ENCODE results near the gene CSNK1D. TPM values are rescaled to one million over a fixed set of nuclear protein-coding genes. Genes with fewer than 3 reads are reported as not detected.

Gene CSNK1D
- total and polyA plus RNA-seq, 2 experiments from 2014 or later: 35.1 to 102 TPM

DNA sequence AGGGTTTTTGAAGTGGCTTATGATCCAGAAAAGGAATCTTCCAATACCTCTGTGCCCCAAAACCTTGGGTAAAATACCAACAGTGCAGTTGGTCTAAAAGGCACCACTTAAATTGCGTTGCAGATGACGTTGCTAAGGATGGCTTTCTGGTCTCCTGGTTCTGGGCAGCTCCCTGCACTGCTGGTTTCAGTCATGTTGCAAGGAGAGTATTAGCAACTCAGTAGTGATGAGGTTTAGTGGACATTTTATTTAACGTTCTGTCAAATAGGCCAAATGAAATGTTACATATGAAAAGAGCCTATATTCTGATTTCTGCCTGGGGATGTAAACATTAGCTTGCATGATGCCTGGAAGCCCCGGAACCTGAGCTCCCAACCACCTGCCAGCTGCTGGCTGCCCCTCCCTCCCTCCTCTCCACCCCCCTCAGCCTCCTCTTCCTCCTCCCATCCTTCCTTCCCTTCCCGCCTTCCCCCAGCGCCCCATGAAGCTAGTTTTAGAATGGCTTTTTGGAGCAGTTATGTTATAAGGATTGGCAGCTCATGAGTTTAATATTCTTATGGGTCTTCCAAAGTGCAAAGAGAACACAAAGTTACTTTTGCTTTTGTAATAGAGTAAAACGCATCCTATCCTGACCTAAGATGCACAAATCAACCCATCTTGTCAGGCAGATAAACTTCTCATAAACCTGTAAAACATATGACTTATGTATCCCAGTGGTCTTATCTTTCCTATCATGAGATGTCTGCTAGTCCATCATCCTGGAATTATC lies 23.2 kb upstream of the CSNK1D start:
- peaks cover 33% of the 10 kb centered on the region for H3F3A ChIP-seq (ENCODE audit: insufficient read depth)
- H3K9ac ChIP-seq: peak overlapping the region; percentile 86; the same call in 1 of the 2 replicates
- H4K20me1 ChIP-seq (ENCODE audit: insufficient read depth): no peaks in the 10 kb centered on the region
- H2AFZ ChIP-seq: peak overlapping the region; percentile 72; the same call in 1 of the 2 replicates
- peaks cover 17% of the 10 kb centered on the region for H3K4me1 ChIP-seq (ENCODE audit: insufficient read depth)
- no peaks in the 10 kb centered on the region for H3K27me3 ChIP-seq (replicated peaks; ENCODE audit: insufficient read depth)
- TF ChIP-seq EZH2 (IDR thresholded peaks at IDR 0.05; ENCODE audit: insufficient read depth, poor library complexity, severe bottlenecking): no peak
- TF ChIP-seq EZH2phosphoT487 (IDR thresholded peaks at IDR 0.05; ENCODE audit: insufficient read depth, low read depth): no peak
- H3K4me3 ChIP-seq: no peak overlapping the region; the same call in 1 of the 2 replicates
- no peaks in the 10 kb centered on the region for H3K79me2 ChIP-seq (ENCODE audit: insufficient read depth)
- in situ Hi-C loops (cut with MboI): no loop called here
- WGBS, 2 experiments (ENCODE audit: low coverage in 1 of 2, low lambda C conversion rate in 2 of 2, missing lambda C conversion rate in 2 of 2): 74 to 77% methylated on average over 6 to 7 of the region's 7 CpGs
- no peaks in the 10 kb centered on the region for H3K36me3 ChIP-seq (ENCODE audit: low read depth)
- DNase-seq: no peak
- peak overlapping the region; percentile 84 for H3K27ac ChIP-seq
- H3K4me2 ChIP-seq (ENCODE audit: unreplicated experiment): peak overlapping the region; percentile 84
- no peaks in the 10 kb centered on the region for H3K9me3 ChIP-seq (ENCODE audit: low read depth)
- H3K9me2 ChIP-seq (ENCODE audit: insufficient read depth): no peaks in the 10 kb centered on the region

DNA sequence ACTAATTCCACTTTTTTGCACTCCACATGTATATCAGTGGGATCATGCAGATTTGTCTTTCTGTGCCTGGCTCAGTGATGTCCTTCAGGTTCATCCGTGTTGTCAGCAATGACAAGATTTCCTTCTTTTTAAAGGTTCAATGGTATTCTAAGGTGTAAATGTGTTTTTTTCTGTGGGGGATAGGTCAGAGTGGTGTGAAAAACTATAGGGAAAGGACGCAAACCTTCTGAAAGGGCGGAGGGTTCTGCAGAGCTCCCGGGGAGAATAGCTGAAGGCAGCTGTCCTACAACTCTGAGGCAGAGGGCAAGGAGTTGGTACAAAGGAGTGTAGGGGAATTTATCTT lies 21.9 kb upstream of the CSNK1D start:
- no peak for DNase-seq
- H3F3A ChIP-seq (ENCODE audit: insufficient read depth): peaks cover 33% of the 10 kb centered on the region
- H3K4me2 ChIP-seq (ENCODE audit: unreplicated experiment): no peak overlapping the region
- no peaks in the 10 kb centered on the region for H3K27me3 ChIP-seq (replicated peaks; ENCODE audit: insufficient read depth)
- WGBS, 2 experiments (ENCODE audit: low coverage in 1 of 2, low lambda C conversion rate in 2 of 2, missing lambda C conversion rate in 2 of 2): 44 to 58% methylated on average over 4 of the region's 4 CpGs
- H3K4me3 ChIP-seq: no peak overlapping the region
- no peak overlapping the region for H3K9ac ChIP-seq
- no peaks in the 10 kb centered on the region for H3K79me2 ChIP-seq (ENCODE audit: insufficient read depth)
- no peaks in the 10 kb centered on the region for H3K9me2 ChIP-seq (ENCODE audit: insufficient read depth)
- no peaks in the 10 kb centered on the region for H3K36me3 ChIP-seq (ENCODE audit: low read depth)
- H2AFZ ChIP-seq: no peak overlapping the region
- H4K20me1 ChIP-seq (ENCODE audit: insufficient read depth): no peaks in the 10 kb centered on the region
- in situ Hi-C loops (cut with MboI): no loop called here
- no peaks in the 10 kb centered on the region for H3K9me3 ChIP-seq (ENCODE audit: low read depth)
- peaks cover 17% of the 10 kb centered on the region for H3K4me1 ChIP-seq (ENCODE audit: insufficient read depth)
- no peak overlapping the region for H3K27ac ChIP-seq
- TF ChIP-seq EZH2 (IDR thresholded peaks at IDR 0.05; ENCODE audit: insufficient read depth, poor library complexity, severe bottlenecking) (no peak), EZH2phosphoT487 (IDR thresholded peaks at IDR 0.05; ENCODE audit: insufficient read depth, low read depth) (no peak)

DNA sequence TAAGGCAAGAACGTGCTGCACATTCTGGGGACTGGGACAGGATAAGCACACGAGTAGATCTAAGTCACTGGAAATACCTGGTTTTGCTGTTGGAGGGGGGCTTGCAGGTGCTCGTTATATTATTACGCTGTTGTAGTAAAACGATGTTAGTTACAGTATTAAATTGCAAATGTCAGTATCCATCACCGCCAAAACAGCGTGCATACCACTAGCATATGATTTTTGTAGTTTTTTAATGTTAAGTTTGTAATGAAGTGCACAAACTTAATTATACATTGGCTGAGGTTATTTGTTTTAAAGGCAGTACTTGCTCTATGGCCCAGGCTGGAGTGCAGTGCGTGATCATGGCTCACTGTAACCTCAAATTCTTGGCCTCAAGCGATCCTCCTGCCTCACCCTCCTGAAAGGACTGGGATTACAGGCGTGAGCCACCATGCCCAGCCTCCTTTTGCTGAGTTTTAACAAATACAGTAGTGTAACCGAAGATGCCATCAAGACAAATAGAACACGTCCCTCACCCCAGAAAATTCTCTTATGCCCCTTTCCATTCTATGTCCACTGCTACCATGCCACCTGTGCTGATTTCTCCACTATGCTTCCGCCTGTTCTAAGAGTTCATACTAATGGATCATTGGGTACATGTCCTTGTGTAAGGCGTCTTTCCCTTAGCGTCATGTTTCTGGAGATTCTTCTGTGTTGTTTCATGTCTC lies 20.7 kb upstream of the CSNK1D start:
- in situ Hi-C loops (cut with MboI): no loop called here
- H3K27ac ChIP-seq: peak overlapping the region; percentile 27; the same call in 1 of the 2 replicates

DNA sequence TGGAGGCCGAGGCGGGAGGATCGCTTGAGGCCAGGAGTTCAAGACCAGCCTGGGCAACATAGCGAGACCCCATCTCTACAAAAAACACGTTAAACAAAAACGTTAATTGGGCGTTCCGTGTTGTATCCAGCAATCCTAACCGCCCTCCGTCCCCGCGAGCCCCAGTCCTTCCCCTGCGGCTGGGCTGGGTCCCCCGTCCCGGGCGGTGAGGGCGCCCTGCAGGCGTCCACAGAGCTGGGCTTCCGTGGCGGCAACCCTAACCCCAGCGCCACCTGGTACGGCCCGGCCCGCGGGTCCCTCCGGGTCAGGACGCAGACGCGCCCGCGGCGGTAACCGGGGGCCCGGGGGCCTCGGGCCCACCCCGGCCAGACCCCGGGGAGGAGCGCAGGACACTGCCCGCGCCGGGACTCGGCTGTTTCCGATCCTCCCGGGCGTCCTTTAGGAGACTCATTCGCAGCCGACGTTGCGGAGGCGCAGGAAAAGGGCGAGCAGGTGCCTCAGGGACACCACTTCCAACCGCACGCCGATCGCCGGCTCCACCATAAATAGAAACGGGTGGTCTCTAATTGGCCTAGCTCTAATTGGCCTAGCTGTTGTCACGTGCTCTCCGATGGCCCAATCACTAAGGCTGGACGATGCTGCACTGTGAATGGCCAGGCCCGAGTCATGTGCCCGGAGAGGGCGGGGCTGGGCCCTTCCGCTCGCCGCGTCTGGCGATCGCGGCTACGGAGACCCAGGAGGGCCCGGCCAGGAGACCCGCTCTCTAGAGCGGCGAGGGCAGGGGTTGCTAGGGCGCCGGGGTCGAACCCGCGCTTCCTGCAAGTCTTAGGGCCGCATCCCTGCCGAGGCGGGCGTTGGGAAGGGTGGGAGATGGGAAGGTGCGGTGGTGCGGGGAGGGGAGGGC lies 19.0 kb upstream of the CSNK1D start:
- peak overlapping the region; percentile 89 for H3K9ac ChIP-seq
- no peaks in the 10 kb centered on the region for H3K79me2 ChIP-seq (ENCODE audit: insufficient read depth)
- in situ Hi-C loops (cut with MboI): no loop called here
- no peaks in the 10 kb centered on the region for H3K9me2 ChIP-seq (ENCODE audit: insufficient read depth)
- no peaks in the 10 kb centered on the region for H3K9me3 ChIP-seq (ENCODE audit: low read depth)
- no peaks in the 10 kb centered on the region for H3K27me3 ChIP-seq (replicated peaks; ENCODE audit: insufficient read depth)
- peak overlapping the region; percentile 77 for H2AFZ ChIP-seq
- peaks cover 9% of the 10 kb centered on the region for H3K4me1 ChIP-seq (ENCODE audit: insufficient read depth)
- TF ChIP-seq EZH2phosphoT487 (IDR thresholded peaks at IDR 0.05; ENCODE audit: insufficient read depth, low read depth) (no peak), EZH2 (IDR thresholded peaks at IDR 0.05; ENCODE audit: insufficient read depth, poor library complexity, severe bottlenecking) (no peak)
- peaks cover 30% of the 10 kb centered on the region for H3F3A ChIP-seq (ENCODE audit: insufficient read depth)
- 5 to 6% methylated on average over 85 to 86 of the region's 86 CpGs for WGBS, 2 experiments (ENCODE audit: low coverage in 1 of 2, low lambda C conversion rate in 2 of 2, missing lambda C conversion rate in 2 of 2)
- H3K4me2 ChIP-seq (ENCODE audit: unreplicated experiment): peak overlapping the region; percentile 76
- DNase-seq: peak; percentile 99
- no peaks in the 10 kb centered on the region for H4K20me1 ChIP-seq (ENCODE audit: insufficient read depth)
- peak overlapping the region; percentile 78 for H3K4me3 ChIP-seq
- no peaks in the 10 kb centered on the region for H3K36me3 ChIP-seq (ENCODE audit: low read depth)
- H3K27ac ChIP-seq: peak overlapping the region; percentile 84

More for the DNA sequence above, 20.7 kb upstream of the CSNK1D start:
- peak overlapping the region; percentile 57 for H3K4me3 ChIP-seq
- 87 to 88% methylated on average over 15 of the region's 15 CpGs for WGBS, 2 experiments (ENCODE audit: low coverage in 1 of 2, low lambda C conversion rate in 2 of 2, missing lambda C conversion rate in 2 of 2)
- H3K36me3 ChIP-seq (ENCODE audit: low read depth): no peaks in the 10 kb centered on the region
- H2AFZ ChIP-seq: no peak overlapping the region
- TF ChIP-seq EZH2 (IDR thresholded peaks at IDR 0.05; ENCODE audit: insufficient read depth, poor library complexity, severe bottlenecking): no peak
- TF ChIP-seq EZH2phosphoT487 (IDR thresholded peaks at IDR 0.05; ENCODE audit: insufficient read depth, low read depth): no peak
- no peaks in the 10 kb centered on the region for H3K79me2 ChIP-seq (ENCODE audit: insufficient read depth)
- peak overlapping the region; percentile 68 for H3K9ac ChIP-seq
- DNase-seq: no peak
- peaks cover 17% of the 10 kb centered on the region for H3K4me1 ChIP-seq (ENCODE audit: insufficient read depth)
- H3K9me2 ChIP-seq (ENCODE audit: insufficient read depth): no peaks in the 10 kb centered on the region
- H3F3A ChIP-seq (ENCODE audit: insufficient read depth): peaks cover 33% of the 10 kb centered on the region
- H4K20me1 ChIP-seq (ENCODE audit: insufficient read depth): no peaks in the 10 kb centered on the region
- H3K9me3 ChIP-seq (ENCODE audit: low read depth): no peaks in the 10 kb centered on the region
- H3K27me3 ChIP-seq (replicated peaks; ENCODE audit: insufficient read depth): no peaks in the 10 kb centered on the region
- peak overlapping the region; percentile 67 for H3K4me2 ChIP-seq (ENCODE audit: unreplicated experiment)

All from GM23248 (cell line).